Stomach (tissue), 4 donors: ENCODE results near the gene NPAS3.

Source experiments
- EP300 ChIP-seq: sonication (generic); formaldehyde crosslinking; IDR thresholded peaks from one replicate; pipeline ENCODE4 v1.6.1; 2017; ENCODE audit warnings: antibody characterized with exemption
- POLR2A ChIP-seq, 4 donors: fragments of 450-650 bp; IDR thresholded peaks; one replicate each; pipeline ENCODE4 v1.6.1; 2016; ENCODE audit warnings: antibody characterized with exemption in 4 of 4, control low read depth in 2 of 4, mild to moderate bottlenecking in 1 of 4, moderate library complexity in 1 of 4
- POLR2AphosphoS5 ChIP-seq, 3 donors: sonication (generic); formaldehyde crosslinking; IDR thresholded peaks; one replicate each; pipeline ENCODE4 v1.6.1; 2016; ENCODE audit warnings: antibody characterized with exemption in 3 of 3
- TF ChIP-seq, protein P1 (sequence below), 7 experiments: fragments of 450-650 bp in 4 of 7; fragments of 200-600 bp in 3 of 7; sonication (generic) in 3 of 7; IDR thresholded peaks; one replicate each; pipeline ENCODE4 v1.5.1; 2016 to 2019; ENCODE audit warnings: antibody characterized with exemption in 7 of 7, control low read depth in 2 of 7, mild to moderate bottlenecking in 1 of 7

DNA sequence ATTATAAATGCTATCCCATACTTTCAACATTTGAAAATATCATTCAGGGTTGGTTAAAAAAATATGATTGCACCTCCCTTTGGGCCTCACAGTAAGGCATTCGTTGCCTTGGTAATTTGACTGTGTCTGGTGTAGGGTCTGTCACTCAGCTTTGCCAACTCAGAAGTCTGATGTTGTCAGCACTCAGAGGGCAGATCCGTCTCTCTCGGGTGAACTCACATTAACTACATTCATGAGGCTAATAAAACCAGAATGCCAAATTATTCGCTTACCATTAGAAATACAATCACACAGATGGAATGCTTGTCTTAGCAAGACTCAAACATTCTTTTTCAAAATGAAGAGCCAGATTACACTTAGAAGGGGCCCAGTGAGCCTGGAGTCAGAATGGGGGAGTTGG, 53.0 kb downstream of the NPAS3 start:
- TF ChIP-seq, protein P1, sequence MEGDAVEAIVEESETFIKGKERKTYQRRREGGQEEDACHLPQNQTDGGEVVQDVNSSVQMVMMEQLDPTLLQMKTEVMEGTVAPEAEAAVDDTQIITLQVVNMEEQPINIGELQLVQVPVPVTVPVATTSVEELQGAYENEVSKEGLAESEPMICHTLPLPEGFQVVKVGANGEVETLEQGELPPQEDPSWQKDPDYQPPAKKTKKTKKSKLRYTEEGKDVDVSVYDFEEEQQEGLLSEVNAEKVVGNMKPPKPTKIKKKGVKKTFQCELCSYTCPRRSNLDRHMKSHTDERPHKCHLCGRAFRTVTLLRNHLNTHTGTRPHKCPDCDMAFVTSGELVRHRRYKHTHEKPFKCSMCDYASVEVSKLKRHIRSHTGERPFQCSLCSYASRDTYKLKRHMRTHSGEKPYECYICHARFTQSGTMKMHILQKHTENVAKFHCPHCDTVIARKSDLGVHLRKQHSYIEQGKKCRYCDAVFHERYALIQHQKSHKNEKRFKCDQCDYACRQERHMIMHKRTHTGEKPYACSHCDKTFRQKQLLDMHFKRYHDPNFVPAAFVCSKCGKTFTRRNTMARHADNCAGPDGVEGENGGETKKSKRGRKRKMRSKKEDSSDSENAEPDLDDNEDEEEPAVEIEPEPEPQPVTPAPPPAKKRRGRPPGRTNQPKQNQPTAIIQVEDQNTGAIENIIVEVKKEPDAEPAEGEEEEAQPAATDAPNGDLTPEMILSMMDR (IDR thresholded peaks at IDR 0.05): no peak
- no peak for TF ChIP-seq POLR2A (IDR thresholded peaks at IDR 0.05)
- no peak for TF ChIP-seq EP300
- TF ChIP-seq POLR2AphosphoS5 (IDR thresholded peaks at IDR 0.05): no peak
